Endodermal cell (in vitro differentiated cells): ENCODE measurements around the gene ITGA4. TPM values are rescaled to one million over a fixed set of nuclear protein-coding genes. Genes with fewer than 3 reads are reported as not detected.

Experiments
- DNase-seq: peaks from one replicate; pipeline ENCODE4 v3.0.0-alpha.2; 2017
- H3K27ac ChIP-seq: 2 replicates; pipeline ENCODE4 v1.5.1; 2013; ENCODE audit warnings: mild to moderate bottlenecking, low read depth, low read length, moderate library complexity
- H3K27me3 ChIP-seq: 2 replicates; pipeline ENCODE4 v1.6.1; 2013; ENCODE audit warnings: mild to moderate bottlenecking, low read length, moderate library complexity; ENCODE audit not compliant: insufficient read depth, control insufficient read depth, poor library complexity, severe bottlenecking
- H3K36me3 ChIP-seq: 2 replicates; pipeline ENCODE4 v1.7.0; 2013; ENCODE audit warnings: mild to moderate bottlenecking, low read length, moderate library complexity; ENCODE audit not compliant: control insufficient read depth, insufficient read depth
- H3K4me1 ChIP-seq: one replicate; pipeline ENCODE4 v1.7.0; 2013; ENCODE audit warnings: low read length; ENCODE audit not compliant: control insufficient read depth, insufficient read depth
- H3K4me3 ChIP-seq: 2 replicates; pipeline ENCODE4 v1.5.1; 2013; ENCODE audit warnings: mild to moderate bottlenecking, low read length, moderate library complexity
- H3K9ac ChIP-seq: 2 replicates; pipeline ENCODE4 v1.6.1; 2013; ENCODE audit warnings: mild to moderate bottlenecking, low read length, moderate library complexity; ENCODE audit not compliant: poor library complexity, severe bottlenecking; ENCODE audit errors: extremely low read depth
- H3K9me3 ChIP-seq: 2 replicates; pipeline ENCODE4 v1.6.1; 2013; ENCODE audit warnings: mild to moderate bottlenecking, low read length, moderate library complexity; ENCODE audit not compliant: control insufficient read depth
- H3K27ac Mint-ChIP-seq: 2 replicates; pipeline ENCODE4 v1.8.0; 2020; ENCODE audit warnings: mixed read lengths
- H3K27me3 Mint-ChIP-seq: 2 replicates; pipeline ENCODE4 v1.8.0; 2021; ENCODE audit warnings: mild to moderate bottlenecking, mixed read lengths; ENCODE audit not compliant: insufficient read depth
- H3K36me3 Mint-ChIP-seq: 2 replicates; pipeline ENCODE4 v1.8.0; 2020; ENCODE audit warnings: low read depth, mixed read lengths
- H3K4me1 Mint-ChIP-seq: 2 replicates; pipeline ENCODE4 v1.8.0; 2020; ENCODE audit warnings: mixed read lengths
- H3K4me3 Mint-ChIP-seq: 2 replicates; pipeline ENCODE4 v1.8.0; 2020; ENCODE audit warnings: mild to moderate bottlenecking, moderate library complexity, mixed read lengths
- H3K9me3 Mint-ChIP-seq: 2 replicates; pipeline ENCODE4 v1.8.0; 2020; ENCODE audit warnings: mild to moderate bottlenecking, mixed read lengths
- CTCF ChIP-seq: fragments of 200-600 bp; sonication (generic); conservative IDR thresholded peaks from 2 replicates; pipeline ENCODE4 v1.5.0; 2021; ENCODE audit warnings: antibody characterized with exemption, mild to moderate bottlenecking
- WGBS, 2 experiments: methylation state at CpG; one replicate each; pipeline versions ENCODE4 v1.1.5 to v1.1.7; 2013; ENCODE audit warnings: missing lambda C conversion rate in 2 of 2, mixed read lengths in 1 of 2; ENCODE audit not compliant: insufficient coverage in 1 of 2, insufficient read length in 1 of 2; 5-methylcytosine and 5-hydroxymethylcytosine counted together
- total RNA-seq, 2 donors: library from RNA; stranded (reverse); fragmentation: NEBNext Ultra II Directional in 1 of 2; extraction: Animal tissue kit (Norgen Biotek cat#: 25700) in 1 of 2; gene quantifications; 2 replicates in 1 of 2; 3 replicates in 1 of 2; pipeline ENCODE4 v1.2.1, GENCODE V29; 2021

Gene ITGA4
- total RNA-seq, 2 donors from 2014 or later: 1.3 to 2.4 TPM

GRCh38 chr2:181419129-181419855 lies 37.9 kb upstream of the ITGA4 start:
- no peak overlapping the region for H3K9ac ChIP-seq
- TF ChIP-seq CTCF: no peak
- H3K36me3 ChIP-seq: no peaks in the 10 kb centered on the region
- H3K27ac Mint-ChIP-seq: no peak overlapping the region
- H3K4me1 Mint-ChIP-seq: peaks cover 31% of the 10 kb centered on the region
- peaks cover 2% of the 10 kb centered on the region for H3K36me3 Mint-ChIP-seq
- H3K4me1 ChIP-seq: peaks cover 6% of the 10 kb centered on the region
- peaks cover 8% of the 10 kb centered on the region for H3K9me3 ChIP-seq
- no peaks in the 10 kb centered on the region for H3K27me3 ChIP-seq
- no peak overlapping the region for H3K4me3 Mint-ChIP-seq
- peak overlapping the region; percentile 10 for H3K4me3 ChIP-seq
- no peak overlapping the region for H3K27ac ChIP-seq
- no peaks in the 10 kb centered on the region for H3K27me3 Mint-ChIP-seq
- WGBS, 2 experiments: 96 to 97% methylated on average over 5 to 8 of the region's 8 CpGs
- peaks cover 13% of the 10 kb centered on the region for H3K9me3 Mint-ChIP-seq
- no peak for DNase-seq

- Mint-ChIP-seq H3K36me3 (peaks cover under 1% of the 10 kb centered on the region), H3K4me1 (peaks cover 34% of the 10 kb centered on the region), H3K27ac (peak overlapping the region; percentile 46), H3K27me3 (no peaks in the 10 kb centered on the region), H3K4me3 (no peak overlapping the region), H3K9me3 (peaks cover 5% of the 10 kb centered on the region)
- Histone ChIP-seq H3K27ac (no peak overlapping the region), H3K4me1 (peaks cover 6% of the 10 kb centered on the region), H3K36me3 (no peaks in the 10 kb centered on the region), H3K27me3 (no peaks in the 10 kb centered on the region), H3K9ac (no peak overlapping the region), H3K9me3 (peaks cover 8% of the 10 kb centered on the region), H3K4me3 (peak overlapping the region; percentile 10)
- TF ChIP-seq CTCF: no peak
- no peak for DNase-seq
- 88 to 97% methylated on average over 5 to 6 of the region's 6 CpGs for WGBS, 2 experiments
These were observed 36.7 kb upstream of the ITGA4 start for GRCh38 chr2:181420259-181421130.

GRCh38 chr2:181421131-181421458 lies 36.1 kb upstream of the ITGA4 start:
- Histone ChIP-seq H3K9ac (no peak overlapping the region), H3K27me3 (no peaks in the 10 kb centered on the region), H3K27ac (no peak overlapping the region), H3K4me3 (no peak overlapping the region), H3K36me3 (no peaks in the 10 kb centered on the region), H3K9me3 (peaks cover 2% of the 10 kb centered on the region), H3K4me1 (peaks cover 6% of the 10 kb centered on the region)
- Mint-ChIP-seq H3K4me1 (peaks cover 34% of the 10 kb centered on the region), H3K36me3 (no peaks in the 10 kb centered on the region), H3K9me3 (peaks cover 5% of the 10 kb centered on the region), H3K4me3 (no peak overlapping the region), H3K27ac (no peak overlapping the region), H3K27me3 (no peaks in the 10 kb centered on the region)
- no CpG with 5 or more reads among the region's 1 CpG for WGBS, 2 experiments
- DNase-seq: no peak
- TF ChIP-seq CTCF: no peak
